22Rv1 (cell line): ENCODE data around the gene ELAVL1.

ENCODE experiments used
- CTCF ChIP-seq: fragments of 450-650 bp; IDR thresholded peaks from 2 replicates; pipeline ENCODE4 v1.5.1; 2017; ENCODE audit warnings: mild to moderate bottlenecking
- ZFX ChIP-seq: fragments of 450-650 bp; IDR thresholded peaks from 2 replicates; pipeline ENCODE4 v1.6.1; 2017; ENCODE audit warnings: antibody characterized with exemption, borderline replicate concordance

GRCh38 chr19:7920519-7921301 lies 84.7 kb downstream of the ELAVL1 start:
- TF ChIP-seq CTCF (no peak), ZFX (no peak)
